Activated CD4-positive, alpha-beta T cell treated with anti-CD3 and anti-CD28 coated beads, Interleukin-2, Interleukin-4, amounts not matched to agents 100 ng/mL and 50 ng/mL, durations not matched to agents 16 hours and 8 hours (primary cell): ENCODE measurements around the gene RNF217.
"Not testable (repeated sequence)": the region's sequence is repeated elsewhere in the genome, so short reads cannot be mapped to it uniquely, and the experiment has no call there.

Source experiments
- DNase-seq: peaks from one replicate; pipeline ENCODE4 v3.0.0-alpha.2; 2020; ENCODE audit warnings: low spot score

The RNF217 gene

DNA sequence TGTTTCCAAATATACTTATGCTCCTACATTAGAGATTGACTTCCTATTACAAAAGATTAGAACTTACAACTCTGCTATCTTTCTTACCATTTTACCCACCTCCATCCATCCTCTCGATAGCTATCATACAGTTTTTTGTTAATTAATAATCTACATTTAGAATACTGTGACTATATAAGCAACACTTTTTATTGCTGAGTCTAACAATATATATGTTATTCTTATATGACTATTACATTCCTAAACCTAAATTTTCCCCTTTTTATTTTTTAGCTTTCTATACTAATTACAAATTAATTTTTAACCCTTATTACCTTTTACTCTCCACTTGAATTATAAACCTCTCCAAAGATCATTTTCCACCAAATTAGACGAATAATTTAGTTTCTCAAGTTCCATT, 57.0 kb downstream of the RNF217 start:
- no peak for DNase-seq

DNA sequence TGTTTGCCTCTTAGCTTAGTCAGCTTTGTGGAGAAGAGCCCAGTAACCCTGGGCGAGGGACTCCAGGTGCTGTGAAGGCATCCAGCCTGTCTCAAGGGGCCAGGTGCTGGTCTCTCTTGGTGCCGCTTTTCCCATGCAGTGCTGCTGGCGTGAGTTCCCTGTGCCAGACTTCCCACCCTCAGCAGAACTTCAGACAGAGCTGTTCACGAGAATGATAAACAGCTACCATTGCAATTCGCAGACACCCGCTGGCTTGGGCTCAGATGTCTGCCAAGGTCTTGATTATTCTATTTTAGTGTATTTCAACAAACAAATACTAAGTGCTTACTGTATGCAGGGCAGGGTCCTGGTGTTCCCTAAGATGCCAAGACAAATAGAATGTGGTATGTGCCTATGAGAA, 57.7 kb downstream of the RNF217 start:
- DNase-seq: no peak

DNA sequence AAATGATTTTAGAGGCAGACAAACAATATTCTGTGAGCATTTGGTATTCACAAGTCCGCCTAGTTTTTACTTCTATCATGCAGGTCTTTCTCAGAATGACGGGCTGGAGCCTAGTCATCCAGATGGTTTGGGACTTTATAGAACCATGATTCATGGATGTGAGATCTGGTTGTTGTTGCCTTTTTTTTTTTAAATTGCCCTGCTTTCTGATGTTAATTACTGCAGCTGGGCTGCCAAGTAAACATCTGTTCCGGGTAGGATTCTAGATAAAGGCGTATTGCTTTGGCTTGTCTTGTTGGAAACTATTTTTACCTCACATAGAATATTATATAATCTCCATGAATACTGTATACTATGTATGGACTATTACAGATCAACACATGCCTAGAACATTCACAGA, 58.1 kb downstream of the RNF217 start:
- DNase-seq: no peak

DNA sequence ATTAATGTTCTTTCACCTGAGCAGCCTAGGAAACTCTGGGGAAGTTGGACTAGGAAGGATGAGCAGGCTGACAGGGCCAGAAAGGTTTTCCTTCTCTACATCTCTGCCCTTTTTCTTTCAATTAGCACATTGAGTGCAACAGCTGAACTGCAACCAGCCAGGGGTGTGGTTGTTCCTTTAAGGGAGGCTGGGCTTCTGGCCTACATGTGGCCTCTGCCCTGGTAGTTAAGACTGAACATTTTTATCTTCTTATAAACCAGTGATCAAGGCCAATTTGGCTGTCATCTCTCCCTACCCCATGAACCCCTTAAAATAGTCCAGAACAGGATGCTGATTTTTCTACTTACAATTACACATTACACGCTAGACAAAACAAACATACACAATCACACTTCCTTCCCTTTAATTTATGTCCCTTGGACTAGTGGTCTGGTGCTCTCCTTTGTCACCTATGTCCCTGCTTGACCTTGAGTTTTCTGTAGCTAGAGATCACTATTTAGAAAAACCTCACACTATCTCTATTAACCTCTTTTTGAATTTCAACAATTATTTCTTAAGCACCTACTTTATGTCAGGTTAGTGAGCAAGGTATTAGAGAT, 60.3 kb downstream of the RNF217 start:
- DNase-seq: no peak

DNA sequence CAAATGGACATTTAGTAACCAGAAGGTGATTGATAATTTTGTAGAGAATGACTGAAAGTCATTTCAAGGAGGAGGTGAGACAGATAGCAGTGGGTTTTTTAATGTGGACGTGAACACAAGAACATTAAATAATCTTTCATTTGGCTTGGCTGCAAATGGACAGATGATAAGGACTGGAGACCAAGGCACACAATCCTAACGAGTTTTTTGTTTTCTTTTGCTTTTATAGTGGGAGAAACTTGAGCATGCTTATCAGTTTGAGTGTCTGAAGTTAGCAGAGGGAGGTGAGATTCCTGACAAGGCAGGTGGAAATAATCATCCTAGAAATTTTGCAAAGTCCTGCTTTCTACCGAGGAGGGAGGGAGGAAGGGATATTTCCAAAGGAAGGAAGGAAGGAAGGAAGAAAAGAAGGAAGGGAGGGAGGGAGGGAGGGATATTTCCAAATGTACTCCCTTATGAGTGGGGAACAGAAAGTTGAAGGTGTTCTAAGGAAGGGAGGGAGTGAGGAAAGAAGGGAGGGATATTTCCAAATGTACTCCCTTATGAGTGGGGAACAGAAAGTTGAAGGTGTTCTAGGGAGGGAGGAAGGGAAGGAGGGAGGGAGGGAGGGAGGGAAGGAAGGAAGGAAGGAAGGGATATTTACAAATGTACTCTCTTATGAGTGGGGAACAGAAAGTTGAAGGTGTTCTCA, 63.1 kb downstream of the RNF217 start:
- no peak for DNase-seq

DNA sequence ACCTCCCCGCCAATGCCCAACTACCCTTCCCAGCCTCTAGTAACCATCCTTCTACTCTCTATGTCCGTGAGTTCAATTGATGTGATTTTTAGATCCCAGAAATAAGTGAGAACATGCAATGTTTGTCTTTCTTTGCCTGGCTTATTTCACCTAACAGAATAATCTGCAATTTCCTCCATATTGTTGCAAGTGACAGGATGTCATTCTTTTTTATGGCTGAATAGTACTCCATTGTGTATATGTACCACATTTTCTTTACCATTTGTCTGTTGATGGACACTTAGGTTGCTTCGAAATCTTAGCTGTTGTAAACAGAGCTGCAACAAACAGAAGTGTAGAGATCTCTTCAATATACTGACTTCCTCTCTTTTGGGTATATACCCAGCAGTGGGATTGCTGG, 65.0 kb downstream of the RNF217 start:
- DNase-seq: no peak

DNA sequence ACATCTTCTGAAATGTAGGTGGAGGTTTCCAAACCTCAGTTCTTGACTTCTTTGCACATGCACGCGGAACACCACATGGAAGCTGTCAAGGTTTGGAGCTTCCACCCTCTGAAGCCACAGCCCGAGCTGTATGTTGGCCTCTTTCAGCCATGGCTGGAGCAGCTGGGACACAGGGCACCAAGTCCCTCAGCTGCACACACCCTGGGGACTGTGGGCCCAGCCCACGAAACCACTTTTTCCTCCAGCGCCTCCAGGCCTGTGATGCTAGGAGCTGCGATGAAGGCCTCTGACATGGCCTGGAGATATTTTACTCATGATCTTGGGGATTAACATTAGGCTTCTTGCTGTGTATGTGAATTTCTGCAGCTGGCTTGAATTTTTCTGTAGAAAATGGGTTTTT, 68.7 kb downstream of the RNF217 start:
- no peak for DNase-seq

DNA sequence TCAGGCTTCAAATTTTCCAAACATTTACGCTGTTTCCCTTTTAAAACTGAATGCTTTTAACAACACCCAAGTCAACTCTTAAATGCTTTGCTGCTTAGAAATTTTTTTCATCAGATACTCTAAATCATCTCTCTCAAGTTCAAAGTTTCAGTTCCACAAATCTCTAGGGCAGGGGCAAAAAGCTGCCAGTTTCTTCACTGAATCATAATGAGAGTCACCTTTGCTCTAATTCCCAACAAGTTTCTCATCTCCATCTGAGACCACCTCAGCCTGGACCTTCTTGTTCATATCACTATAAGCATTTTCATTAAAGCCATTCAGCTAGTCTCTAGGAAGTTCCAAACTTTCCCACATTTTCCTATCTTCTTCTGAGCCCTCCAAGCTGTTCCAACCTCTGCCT, 69.1 kb downstream of the RNF217 start:
- no peak for DNase-seq

DNA sequence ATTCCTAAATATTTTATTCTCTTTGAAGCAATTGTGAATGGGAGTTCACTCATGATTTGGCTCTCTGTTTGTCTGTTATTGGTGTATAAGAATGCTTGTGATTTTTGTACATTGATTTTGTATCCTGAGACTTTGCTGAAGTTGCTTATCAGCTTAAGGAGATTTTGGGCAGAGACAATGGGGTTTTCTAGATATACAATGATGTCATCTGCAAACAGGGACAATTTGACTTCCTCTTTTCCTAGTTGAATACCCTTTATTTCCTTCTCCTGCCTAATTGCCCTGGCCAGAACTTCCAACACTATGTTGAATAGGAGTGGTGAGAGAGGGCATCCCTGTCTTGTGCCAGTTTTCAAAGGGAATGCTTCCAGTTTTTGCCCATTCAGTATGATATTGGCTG, 72.7 kb downstream of the RNF217 start:
- not testable (repeated sequence) for DNase-seq

DNA sequence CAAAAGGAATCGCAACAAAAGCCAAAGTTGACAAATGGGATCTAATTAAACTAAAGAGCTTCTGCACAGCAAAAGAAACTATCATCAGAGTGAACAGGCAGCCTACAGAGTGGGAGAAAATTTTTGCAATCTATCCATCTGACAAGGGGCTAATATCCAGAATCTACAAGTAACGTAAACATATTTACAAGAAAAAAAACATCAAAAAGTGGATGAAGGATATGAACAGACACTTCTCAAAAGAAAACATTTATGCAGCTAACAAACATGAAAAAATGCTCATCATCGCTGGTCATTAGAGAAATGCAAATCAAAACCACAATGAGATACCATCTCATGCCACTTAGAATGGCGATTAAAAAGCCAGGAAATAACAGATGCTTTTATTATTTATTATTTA, 74.2 kb downstream of the RNF217 start:
- DNase-seq: not testable (repeated sequence)

DNA sequence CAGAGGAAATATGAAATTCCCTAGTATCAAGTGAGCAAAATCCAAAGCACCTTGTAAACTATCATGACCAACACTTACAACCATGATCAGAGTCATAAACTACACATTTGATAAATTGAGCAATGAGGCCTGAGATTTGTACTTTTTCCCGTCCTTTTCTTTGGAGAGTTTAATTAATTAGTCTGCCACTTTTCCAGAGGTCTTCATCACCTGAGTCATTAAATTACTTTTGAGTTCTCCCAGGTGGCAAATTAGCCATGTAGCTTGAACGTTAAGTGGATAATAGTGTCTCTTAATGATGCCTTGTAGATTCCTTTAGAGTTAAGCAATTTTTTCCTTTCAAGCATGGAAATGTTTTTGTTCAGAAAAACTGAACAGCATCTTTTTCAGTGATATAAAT, 75.6 kb downstream of the RNF217 start:
- no peak for DNase-seq

DNA sequence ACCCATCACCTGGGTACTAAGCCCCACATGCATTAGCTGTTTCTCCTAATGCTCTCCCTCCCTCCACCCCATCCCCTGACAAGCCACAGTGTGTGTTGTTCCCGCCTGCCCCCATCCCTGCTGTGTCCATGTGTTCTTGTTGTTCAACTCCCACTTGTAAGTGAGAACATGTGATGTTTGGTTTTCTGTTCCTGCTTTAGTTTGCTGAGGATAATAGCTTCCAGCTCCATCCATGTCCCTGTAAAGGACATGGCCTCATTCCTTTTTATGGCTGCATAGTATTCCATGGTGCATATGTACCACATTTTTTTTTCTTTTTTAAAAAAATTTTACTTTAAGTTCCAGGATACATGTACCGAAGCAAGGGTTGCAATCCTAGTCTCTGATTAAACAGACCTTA, 76.7 kb downstream of the RNF217 start:
- no peak for DNase-seq

DNA sequence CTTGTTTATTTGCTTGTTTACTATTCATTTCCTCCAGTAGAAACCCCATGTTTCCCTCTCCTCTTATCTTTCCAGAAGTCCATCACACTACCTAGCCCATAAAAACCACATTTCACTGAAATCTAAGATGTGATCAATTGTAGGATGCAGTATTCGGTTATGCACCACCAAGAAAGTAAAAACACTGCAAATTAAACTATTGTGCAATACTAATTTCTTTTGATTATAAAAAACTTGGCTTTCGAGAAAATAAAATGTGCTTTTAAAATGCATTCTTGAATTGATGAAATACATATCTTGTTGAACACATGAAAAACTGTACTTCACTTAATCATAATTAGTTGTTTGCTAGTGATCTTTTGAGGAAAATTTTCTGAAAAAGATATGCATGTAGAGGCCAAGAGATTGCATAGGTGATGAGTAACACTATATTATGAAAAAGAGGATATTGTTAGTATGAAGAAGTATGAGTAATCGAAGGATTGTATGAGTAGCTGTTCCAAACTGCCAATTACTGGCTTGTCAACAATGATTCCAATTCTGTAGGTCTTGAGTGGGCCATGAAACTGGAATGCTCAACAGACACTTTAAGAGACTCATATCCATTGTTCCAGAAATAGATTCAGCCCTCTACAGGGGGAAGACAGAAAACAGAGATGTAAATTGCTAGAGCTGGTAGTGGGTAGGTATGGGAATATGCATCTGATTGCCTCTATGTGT, 79.7 kb downstream of the RNF217 start:
- no peak for DNase-seq

DNA sequence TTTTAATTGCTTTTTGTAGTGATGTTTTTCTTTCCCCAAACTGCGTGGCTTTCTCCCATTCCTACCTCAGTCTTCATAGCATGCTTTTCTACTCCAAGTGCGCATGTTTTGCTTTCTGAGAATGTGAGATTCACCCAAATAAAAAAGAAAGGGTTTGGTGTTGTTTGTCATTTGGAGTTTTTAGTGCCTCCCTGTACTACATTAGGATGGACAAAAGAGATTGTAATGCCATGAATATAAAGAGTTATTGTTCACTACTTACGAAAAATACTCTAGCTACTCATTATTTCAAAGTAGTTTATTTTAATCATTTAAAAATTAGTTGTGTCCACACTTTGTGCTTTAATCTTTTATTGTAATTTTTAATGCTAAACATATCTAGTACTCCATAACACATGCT, 81.8 kb downstream of the RNF217 start:
- no peak for DNase-seq

DNA sequence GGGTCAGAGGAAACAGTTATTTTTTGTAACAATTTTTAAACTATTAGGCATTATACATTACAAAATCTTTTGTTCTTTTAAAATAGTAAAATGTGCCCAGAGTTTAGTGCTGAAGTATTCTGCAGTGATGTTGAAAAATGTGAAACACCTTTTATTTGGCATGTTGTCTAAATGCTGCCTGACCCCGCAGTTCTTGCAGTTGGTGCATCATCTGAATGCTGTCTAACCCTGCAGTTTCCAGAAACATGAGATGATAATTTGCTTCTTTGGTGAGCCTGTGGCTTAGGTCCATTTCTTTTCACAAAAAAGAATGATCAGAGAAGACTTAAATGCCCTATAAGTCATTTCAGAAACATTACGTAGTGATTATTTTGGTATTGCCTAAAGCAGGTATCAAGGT, 82.4 kb downstream of the RNF217 start:
- DNase-seq: no peak

DNA sequence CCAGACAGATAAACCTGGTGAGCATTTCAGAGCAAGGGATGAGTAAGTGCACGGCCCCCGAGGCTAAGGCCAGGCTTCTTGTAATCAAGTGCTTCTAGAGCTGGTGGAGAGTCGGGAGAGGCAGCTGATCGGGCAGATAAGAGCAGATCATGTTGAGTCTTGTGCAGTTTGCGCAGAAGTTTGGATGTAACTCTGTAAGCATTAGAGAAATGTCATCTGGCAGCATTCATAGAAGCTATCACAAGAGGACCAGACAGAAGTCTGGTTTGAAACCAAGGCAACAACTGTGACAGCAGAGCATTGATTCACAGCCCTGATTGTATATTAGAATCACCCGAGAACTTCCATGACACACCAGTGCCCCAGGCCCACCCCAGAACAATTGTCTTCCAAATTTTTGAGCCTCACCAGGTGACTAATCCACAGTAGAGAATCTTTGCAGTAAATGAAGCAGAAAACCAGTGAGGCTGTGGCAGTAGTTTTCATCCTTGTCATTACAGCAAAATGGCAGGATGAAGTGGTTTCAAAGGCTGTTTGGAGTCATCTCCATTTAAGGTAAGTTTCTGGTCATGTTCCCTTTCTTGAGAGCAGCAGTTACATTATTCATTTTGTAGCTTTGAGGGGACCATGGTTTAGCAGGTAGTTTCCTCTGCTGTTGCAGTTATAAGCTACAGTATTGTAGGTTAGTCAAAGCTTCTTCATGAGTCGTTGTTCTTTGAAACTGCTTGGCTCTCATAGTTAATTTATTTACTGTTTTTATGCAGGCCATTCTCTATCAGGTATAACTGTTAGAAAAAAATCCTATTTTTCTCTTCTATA, 84.1 kb downstream of the RNF217 start:
- DNase-seq: no peak

DNA sequence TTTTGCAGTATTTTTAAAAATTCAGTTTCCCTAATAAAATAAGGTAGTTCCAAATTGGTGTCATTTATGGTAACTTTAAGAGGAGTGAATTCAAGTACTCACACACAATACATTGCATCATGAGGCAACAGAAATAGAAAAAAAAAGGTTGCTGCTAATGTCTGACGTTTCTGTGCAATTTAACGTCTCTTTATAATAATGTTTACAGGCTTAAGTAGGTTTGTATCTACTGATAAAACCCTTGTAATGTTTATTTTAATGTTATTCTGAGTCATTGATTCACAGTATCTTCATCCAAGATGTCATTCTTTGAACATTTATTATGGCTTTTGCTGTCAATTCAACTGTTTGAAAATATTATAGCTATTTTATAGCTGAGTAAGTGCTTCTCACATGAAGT, 86.0 kb downstream of the RNF217 start:
- no peak for DNase-seq

DNA sequence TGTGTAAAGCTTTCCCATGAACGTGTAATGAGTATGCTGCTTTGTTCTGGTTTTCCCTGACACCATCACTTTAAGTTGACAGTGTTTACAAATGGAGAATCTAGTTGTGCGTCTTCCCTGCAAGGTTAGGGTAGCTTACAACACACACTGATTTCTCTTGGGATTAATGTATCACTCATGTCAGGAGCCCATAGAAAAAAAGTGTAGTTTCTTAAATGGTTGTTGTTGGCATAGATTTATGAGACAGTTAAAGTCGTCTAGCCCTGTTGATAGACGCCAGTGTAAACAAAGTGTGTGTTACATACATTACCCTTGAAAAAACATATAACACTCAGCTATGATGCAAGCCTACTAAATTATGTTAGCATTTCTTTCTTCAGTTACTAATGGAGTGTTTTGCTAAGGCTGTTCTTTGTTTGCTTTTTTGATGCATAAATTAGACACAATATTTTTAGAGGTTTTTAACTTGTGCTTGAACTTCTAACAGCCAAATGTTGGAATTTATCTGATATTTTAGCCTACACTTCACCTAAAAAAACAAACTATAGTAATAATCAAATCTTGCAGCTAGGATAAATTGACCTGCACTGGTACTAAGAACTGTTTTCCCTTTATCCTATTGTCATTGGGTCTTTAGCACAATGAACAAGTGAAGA, 88.6 kb downstream of the RNF217 start:
- DNase-seq: no peak

DNA sequence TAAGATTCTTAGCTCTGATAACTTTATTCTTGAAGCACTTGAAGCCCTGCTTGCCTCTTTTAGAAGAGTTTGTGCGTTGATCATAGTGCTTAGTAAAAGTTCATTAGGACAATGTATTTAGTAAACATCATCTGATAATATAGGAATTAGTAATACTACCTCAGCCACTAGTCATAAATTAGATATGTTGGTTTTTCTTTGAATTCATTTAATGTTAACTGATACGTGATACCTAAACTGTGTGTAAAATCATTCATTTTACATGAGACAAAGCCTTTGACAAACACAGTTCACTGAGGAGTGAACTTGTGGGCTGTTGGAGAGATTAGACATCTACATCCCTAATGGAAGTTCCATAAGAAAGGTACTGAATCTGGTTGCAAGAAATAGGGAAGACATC, 91.6 kb downstream of the RNF217 start:
- no peak for DNase-seq

DNA sequence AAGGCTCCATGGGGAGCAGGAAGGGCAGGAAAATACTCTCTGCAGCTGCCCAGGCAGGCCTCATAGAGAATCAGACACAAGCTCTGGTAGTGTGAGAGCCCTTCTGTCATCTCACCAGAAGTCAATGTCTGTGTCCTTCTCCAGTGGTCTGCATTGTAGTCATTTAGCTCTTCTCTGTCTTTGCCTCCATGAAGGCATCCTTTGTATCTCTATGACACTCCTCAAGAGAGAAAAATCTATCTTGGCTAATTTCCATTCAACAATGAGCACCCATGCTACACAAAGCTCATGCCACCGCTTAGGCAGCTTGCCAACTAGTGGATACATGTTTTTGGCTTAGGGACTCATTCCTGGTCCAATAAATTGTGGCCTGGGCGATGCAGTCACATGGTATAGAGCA, 92.1 kb downstream of the RNF217 start:
- no peak for DNase-seq

DNA sequence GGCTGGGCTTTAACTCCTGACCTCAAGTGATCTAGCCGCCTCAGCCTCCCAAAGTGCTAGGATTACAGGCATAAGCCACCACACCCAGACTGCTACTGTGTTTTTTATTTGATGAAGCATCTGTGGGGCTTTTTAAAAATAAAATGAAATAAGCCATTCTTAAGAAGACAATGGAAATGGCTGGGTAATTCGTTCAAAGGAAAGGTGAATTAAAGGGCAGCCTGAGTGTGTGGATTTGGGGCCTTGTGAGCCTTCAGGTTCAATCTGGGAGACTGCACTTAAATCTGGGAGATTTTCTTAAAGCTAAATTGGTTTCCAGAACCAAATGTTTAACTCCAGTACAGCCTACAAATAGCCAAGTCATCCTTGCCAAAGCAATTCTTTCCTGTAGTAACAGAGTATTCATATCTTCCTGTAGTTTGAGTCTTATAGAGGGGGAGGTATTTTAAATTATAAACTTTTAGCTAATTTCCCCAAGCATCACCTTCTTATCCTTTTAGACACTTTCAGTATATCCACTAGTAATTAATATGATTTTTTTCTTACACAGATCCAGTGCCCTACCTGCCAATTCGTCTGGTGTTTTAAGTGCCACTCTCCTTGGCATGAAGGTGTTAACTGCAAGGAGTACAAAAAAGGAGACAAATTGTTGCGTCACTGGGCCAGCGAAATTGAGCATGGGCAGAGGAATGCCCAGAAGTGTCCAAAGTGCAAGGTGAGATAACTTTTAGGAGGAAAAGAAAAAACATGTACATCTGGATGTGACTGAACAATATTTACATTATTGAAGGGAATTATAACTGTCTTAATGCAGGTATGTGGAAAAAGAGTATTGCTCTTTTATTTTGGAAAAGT, 95.4 kb downstream of the RNF217 start:
- no peak for DNase-seq
